BLaER1 (cell line): ENCODE results near the gene RASSF5.

Experiments
- H3K27ac ChIP-seq: shearing (Covaris generic); formaldehyde crosslinking; 2 replicates; pipeline ENCODE4 v1.8.1; 2022
- H3K27me3 ChIP-seq: shearing (Covaris generic); formaldehyde crosslinking; 2 replicates; pipeline ENCODE4 v1.8.1; 2022
- H3K36me3 ChIP-seq: shearing (Covaris generic); formaldehyde crosslinking; 2 replicates; pipeline ENCODE4 v1.8.1; 2022
- H3K4me1 ChIP-seq: shearing (Covaris generic); formaldehyde crosslinking; 2 replicates; pipeline ENCODE4 v1.8.1; 2022
- H3K4me2 ChIP-seq: shearing (Covaris generic); formaldehyde crosslinking; 2 replicates; pipeline ENCODE4 v1.8.1; 2022
- H3K4me3 ChIP-seq: shearing (Covaris generic); formaldehyde crosslinking; 2 replicates; pipeline ENCODE4 v1.8.1; 2022
- H3K9ac ChIP-seq: shearing (Covaris generic); formaldehyde crosslinking; 2 replicates; pipeline ENCODE4 v1.8.1; 2022
- H3K9me3 ChIP-seq: shearing (Covaris generic); formaldehyde crosslinking; 2 replicates; pipeline ENCODE4 v1.8.1; 2022
- H4K20me1 ChIP-seq: shearing (Covaris generic); formaldehyde crosslinking; 2 replicates; pipeline ENCODE4 v1.8.1; 2022
- Cebpa-rat ChIP-seq: shearing (Covaris generic); IDR thresholded peaks from 2 replicates; pipeline ENCODE4 v1.8.1; 2022

Gene RASSF5

DNA sequence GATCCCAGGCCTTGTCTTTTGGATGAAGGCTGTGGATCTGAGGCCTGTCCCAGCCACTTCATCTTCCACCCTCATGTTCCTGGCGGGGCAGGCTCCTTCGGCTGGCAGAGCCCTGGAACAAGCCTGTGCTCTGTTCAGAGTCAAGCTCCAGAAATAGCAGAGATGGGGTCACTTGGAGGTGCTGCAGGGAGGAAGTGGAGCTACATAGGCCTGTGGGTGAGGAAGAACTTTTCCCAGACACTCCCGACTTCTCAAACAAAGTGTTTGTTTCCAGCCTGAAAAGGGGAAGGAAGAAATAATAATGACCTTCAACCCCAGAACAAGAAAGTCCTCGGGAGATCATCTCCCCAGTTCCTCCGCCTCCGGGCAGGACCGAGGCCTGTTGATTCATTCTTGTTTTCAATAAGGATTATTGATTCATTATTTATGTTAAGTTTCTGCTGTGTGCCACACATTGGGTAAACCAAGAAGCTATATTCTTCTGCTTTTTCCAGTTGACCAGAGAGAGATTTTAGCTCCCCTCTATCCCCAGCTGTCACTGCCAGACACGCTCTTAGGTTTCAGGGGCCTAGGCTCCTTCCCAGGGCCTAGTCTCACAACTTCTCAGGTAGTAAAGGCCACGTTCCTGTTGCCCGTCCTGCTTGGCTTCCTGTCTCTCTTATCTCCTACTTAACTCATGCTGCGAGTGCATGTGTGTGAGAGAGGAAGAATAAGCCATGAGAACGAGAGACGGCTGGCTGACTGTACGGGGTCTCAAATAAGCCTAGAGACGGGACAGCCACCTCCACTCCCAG lies 20.1 kb upstream of the RASSF5 start:
- no peaks in the 10 kb centered on the region for H4K20me1 ChIP-seq
- H3K9me3 ChIP-seq = no peaks in the 10 kb centered on the region
- no peak overlapping the region for H3K4me3 ChIP-seq
- no peak overlapping the region for H3K4me2 ChIP-seq
- H3K4me1 ChIP-seq = peaks cover 28% of the 10 kb centered on the region
- H3K36me3 ChIP-seq = peaks cover 62% of the 10 kb centered on the region
- no peak for TF ChIP-seq Cebpa-rat
- no peaks in the 10 kb centered on the region for H3K27me3 ChIP-seq
- H3K9ac ChIP-seq = peak overlapping the region; percentile 8; the same call in 1 of the 2 replicates
- H3K27ac ChIP-seq = no peak overlapping the region; the same call in 1 of the 2 replicates

DNA sequence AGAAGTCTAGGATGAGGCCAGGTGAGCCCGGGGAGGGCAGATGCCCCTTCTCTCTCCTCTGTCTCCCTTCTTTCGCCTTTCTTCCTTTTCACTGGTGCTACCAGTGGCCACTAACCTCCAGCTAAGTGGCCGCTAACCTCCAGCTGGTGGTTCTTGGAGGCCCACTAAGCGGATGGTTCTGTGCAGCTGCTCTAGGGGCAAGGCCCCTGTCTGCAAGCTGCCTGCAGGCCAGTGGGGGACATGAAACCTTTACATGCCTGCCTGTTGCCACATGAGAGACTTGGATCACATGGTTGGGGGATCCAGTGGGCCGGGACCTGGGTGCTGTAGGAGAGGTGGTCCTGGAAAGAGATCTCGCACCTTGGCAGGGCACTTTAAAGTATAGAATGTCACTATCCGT lies 19.4 kb upstream of the RASSF5 start:
- no peak overlapping the region for H3K4me2 ChIP-seq
- H3K36me3 ChIP-seq = peaks cover 54% of the 10 kb centered on the region
- H3K27ac ChIP-seq = no peak overlapping the region; the same call in 1 of the 2 replicates
- H3K9ac ChIP-seq = no peak overlapping the region; the same call in 1 of the 2 replicates
- H3K27me3 ChIP-seq = no peaks in the 10 kb centered on the region
- H3K4me1 ChIP-seq = peaks cover 36% of the 10 kb centered on the region
- no peaks in the 10 kb centered on the region for H4K20me1 ChIP-seq
- TF ChIP-seq Cebpa-rat = no peak
- no peak overlapping the region for H3K4me3 ChIP-seq
- no peaks in the 10 kb centered on the region for H3K9me3 ChIP-seq

GRCh38 chr1:206488466-206488865 lies 18.9 kb upstream of the RASSF5 start:
- H4K20me1 ChIP-seq = no peaks in the 10 kb centered on the region
- H3K9ac ChIP-seq = no peak overlapping the region
- H3K4me2 ChIP-seq = no peak overlapping the region
- H3K4me1 ChIP-seq = peaks cover 41% of the 10 kb centered on the region
- H3K27me3 ChIP-seq = no peaks in the 10 kb centered on the region
- no peak for TF ChIP-seq Cebpa-rat
- peaks cover 49% of the 10 kb centered on the region for H3K36me3 ChIP-seq
- no peak overlapping the region for H3K27ac ChIP-seq
- H3K4me3 ChIP-seq = no peak overlapping the region
- no peaks in the 10 kb centered on the region for H3K9me3 ChIP-seq

DNA sequence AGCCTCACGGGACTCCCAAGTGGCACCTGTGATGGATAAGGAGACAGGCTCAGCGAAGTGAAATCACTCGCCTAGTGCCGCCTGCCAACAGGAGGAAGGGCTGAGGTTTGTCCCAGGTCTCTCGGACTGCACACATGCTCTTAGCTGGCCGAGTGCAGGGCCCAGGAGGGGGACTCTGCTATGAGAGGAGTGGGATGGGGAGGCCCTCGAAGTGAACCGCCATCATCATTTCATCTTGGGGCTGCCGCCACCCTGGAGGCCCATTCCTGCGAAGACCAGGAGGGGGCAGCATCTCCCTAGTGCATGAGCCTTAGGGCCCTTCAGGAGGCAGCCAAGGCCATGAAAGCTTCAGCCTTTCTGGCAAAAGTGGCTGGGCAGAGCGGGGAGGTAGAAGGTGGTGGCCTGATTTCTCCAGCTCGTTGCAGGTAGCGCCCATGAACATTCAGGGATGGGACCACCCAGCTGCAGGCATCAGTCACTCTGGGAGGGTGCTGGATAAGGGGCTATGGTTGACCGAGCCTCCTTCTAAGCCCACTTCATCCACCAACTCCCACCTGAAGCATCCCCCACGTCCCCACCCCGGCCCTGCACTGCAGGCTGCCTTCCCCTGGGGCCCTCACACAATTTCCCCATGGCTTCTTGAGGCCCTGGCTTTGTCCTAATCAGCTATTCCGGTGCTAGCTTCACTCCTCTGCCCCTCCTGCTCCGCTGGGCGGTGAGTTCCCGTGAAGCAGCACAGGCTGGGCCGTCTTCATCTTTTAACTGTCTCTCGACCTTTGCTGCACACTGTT lies 17.2 kb upstream of the RASSF5 start:
- H3K36me3 ChIP-seq = peaks cover 35% of the 10 kb centered on the region
- TF ChIP-seq Cebpa-rat = no peak
- no peaks in the 10 kb centered on the region for H3K27me3 ChIP-seq
- peak overlapping the region; percentile 44; the same call in 1 of the 2 replicates for H3K4me3 ChIP-seq
- peak overlapping the region; percentile 96 for H3K4me2 ChIP-seq
- H3K4me1 ChIP-seq = peaks cover 58% of the 10 kb centered on the region
- no peaks in the 10 kb centered on the region for H4K20me1 ChIP-seq
- H3K9me3 ChIP-seq = no peaks in the 10 kb centered on the region
- peak overlapping the region; percentile 55 for H3K9ac ChIP-seq
- peak overlapping the region; percentile 77 for H3K27ac ChIP-seq

DNA sequence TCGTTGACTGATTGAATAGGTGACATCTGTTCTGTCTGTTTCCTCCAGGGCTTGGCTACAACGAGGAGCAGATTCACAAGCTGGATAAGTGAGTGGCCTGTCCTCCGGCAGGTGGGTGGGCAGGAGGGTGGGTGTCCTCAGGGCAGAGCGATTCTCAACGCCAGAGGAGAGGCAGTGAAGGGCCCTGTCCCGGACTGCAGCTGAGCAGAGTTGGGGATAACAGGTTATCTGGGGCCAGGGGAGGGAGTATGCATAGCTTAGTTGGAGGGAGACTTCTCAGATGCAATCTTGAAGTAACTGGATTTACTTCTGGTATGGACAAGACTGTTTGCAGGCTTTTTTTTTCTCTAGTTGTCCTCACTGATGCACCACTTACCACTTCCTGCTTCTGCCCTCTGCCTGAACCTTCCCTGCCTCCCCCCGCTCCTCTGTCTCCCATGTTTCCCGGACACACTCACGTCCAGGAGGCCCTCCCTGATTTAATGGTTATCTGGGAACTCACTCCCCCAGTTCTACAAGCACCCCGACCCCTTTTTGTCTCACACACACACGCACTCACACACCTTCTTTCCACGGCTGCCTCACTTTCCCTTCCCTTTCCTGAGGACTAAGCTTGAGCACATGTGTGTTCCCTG lies 16.4 kb upstream of the RASSF5 start:
- peak overlapping the region; percentile 55 for H3K9ac ChIP-seq
- H3K4me2 ChIP-seq = peak overlapping the region; percentile 96
- peaks cover 65% of the 10 kb centered on the region for H3K4me1 ChIP-seq
- peaks cover 2% of the 10 kb centered on the region; the same call in 1 of the 2 replicates for H4K20me1 ChIP-seq
- no peaks in the 10 kb centered on the region for H3K9me3 ChIP-seq
- H3K36me3 ChIP-seq = peaks cover 30% of the 10 kb centered on the region
- peak overlapping the region; percentile 77 for H3K27ac ChIP-seq
- H3K27me3 ChIP-seq = no peaks in the 10 kb centered on the region
- peak overlapping the region; percentile 44; the same call in 1 of the 2 replicates for H3K4me3 ChIP-seq
- no peak for TF ChIP-seq Cebpa-rat

GRCh38 chr1:206491616-206492015 lies 15.7 kb upstream of the RASSF5 start:
- Histone ChIP-seq H3K4me3 (no peak overlapping the region; the same call in 1 of the 2 replicates), H3K4me2 (peak overlapping the region; percentile 96), H3K27me3 (no peaks in the 10 kb centered on the region), H4K20me1 (peaks cover 9% of the 10 kb centered on the region; the same call in 1 of the 2 replicates), H3K4me1 (peaks cover 72% of the 10 kb centered on the region), H3K9me3 (no peaks in the 10 kb centered on the region), H3K27ac (peak overlapping the region; percentile 77), H3K9ac (peak overlapping the region; percentile 55; the same call in 1 of the 2 replicates), H3K36me3 (peaks cover 23% of the 10 kb centered on the region)
- no peak for TF ChIP-seq Cebpa-rat

GRCh38 chr1:206492589-206492988 lies 14.7 kb upstream of the RASSF5 start:
- Histone ChIP-seq H3K4me1 (peaks cover 82% of the 10 kb centered on the region), H3K9ac (peak overlapping the region; percentile 55; the same call in 1 of the 2 replicates), H3K36me3 (peaks cover 18% of the 10 kb centered on the region), H3K27ac (peak overlapping the region; percentile 77), H3K27me3 (no peaks in the 10 kb centered on the region), H3K4me3 (no peak overlapping the region), H4K20me1 (peaks cover 12% of the 10 kb centered on the region; the same call in 1 of the 2 replicates), H3K4me2 (peak overlapping the region; percentile 96), H3K9me3 (no peaks in the 10 kb centered on the region)
- TF ChIP-seq Cebpa-rat = no peak

DNA sequence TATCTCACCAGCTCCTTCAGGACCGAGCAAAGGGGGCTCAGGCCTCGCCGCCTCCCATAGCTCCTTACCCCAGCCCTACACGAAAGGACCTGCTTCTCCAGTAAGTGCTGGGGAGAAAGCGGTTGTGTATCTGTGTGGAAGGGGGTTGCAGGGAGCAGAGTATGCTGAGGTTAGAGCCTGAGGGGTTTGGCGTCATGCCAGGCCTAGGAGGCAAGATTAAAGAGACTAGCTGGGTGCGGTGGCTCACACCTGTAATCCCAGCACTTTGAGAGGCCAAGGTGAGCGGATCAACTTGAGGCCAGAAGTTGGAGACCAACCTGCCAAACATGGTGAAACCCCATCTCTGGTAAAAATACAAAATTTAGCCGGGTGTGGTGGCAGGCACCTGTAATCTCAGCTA lies 14.1 kb upstream of the RASSF5 start:
- H3K4me2 ChIP-seq = peak overlapping the region; percentile 96
- no peak overlapping the region for H3K9ac ChIP-seq

GRCh38 chr1:206495011-206495461 lies 12.3 kb upstream of the RASSF5 start:
- Histone ChIP-seq H3K36me3 (peaks cover 19% of the 10 kb centered on the region; the same call in 1 of the 2 replicates), H3K9me3 (no peaks in the 10 kb centered on the region), H3K4me2 (peak overlapping the region; percentile 96), H3K27me3 (no peaks in the 10 kb centered on the region), H3K4me3 (peak overlapping the region; percentile 53; the same call in 1 of the 2 replicates), H3K4me1 (peaks cover 91% of the 10 kb centered on the region), H4K20me1 (peaks cover 12% of the 10 kb centered on the region; the same call in 1 of the 2 replicates), H3K27ac (peak overlapping the region; percentile 77; the same call in 1 of the 2 replicates), H3K9ac (peak overlapping the region; percentile 68; the same call in 1 of the 2 replicates)
- no peak for TF ChIP-seq Cebpa-rat

More for the DNA sequence above, 14.1 kb upstream of the RASSF5 start:
- Histone ChIP-seq H3K27ac (peak overlapping the region; percentile 77; the same call in 1 of the 2 replicates), H3K36me3 (peaks cover 11% of the 10 kb centered on the region; the same call in 1 of the 2 replicates), H3K4me1 (peaks cover 89% of the 10 kb centered on the region), H3K4me3 (no peak overlapping the region), H4K20me1 (peaks cover 12% of the 10 kb centered on the region; the same call in 1 of the 2 replicates), H3K9me3 (no peaks in the 10 kb centered on the region), H3K27me3 (no peaks in the 10 kb centered on the region)
- no peak for TF ChIP-seq Cebpa-rat
